PC-9 (cell line): ENCODE measurements around the gene RAB5B. TPM values are rescaled to one million over a fixed set of nuclear protein-coding genes. Genes with fewer than 3 reads are reported as not detected.

Experiments used
- BruUV-seq: library from RNA; stranded (reverse); fragments of 400-500 nt; replicated peaks from 2 replicates; lab custom pipeline; 2021; lab: Mats Ljungman, UMichigan
- CTCF ChIA-PET: fragments of 300-600 bp; sonication (Branson Sonifier 250); formaldehyde crosslinking; loops from one replicate; lab custom pipeline; 2022; ENCODE audit warnings: antibody characterized with exemption; lab: Charles Lee
- POLR2A ChIA-PET: fragments of 300-600 bp; sonication (Branson Sonifier 250); formaldehyde crosslinking; loops from one replicate; lab custom pipeline; 2022; ENCODE audit warnings: antibody characterized with exemption; ENCODE audit not compliant: unreplicated experiment; lab: Charles Lee
- DNase-seq, 2 experiments: peaks; one replicate each; pipeline versions ENCODE4 v3.0.0 to v3.0.0-alpha.2; 2015 to 2022; ENCODE audit warnings: mixed read lengths in 1 of 2
- H2AFZ ChIP-seq: fragments of 200-600 bp; sonication (generic); 2 replicates; pipeline ENCODE4 v1.8.1; 2017; ENCODE audit warnings: antibody characterized with exemption
- H3F3A ChIP-seq: fragments of 200-600 bp; sonication (generic); 2 replicates; pipeline ENCODE4 v1.8.1; 2017; ENCODE audit warnings: antibody characterized with exemption, mild to moderate bottlenecking, low read depth; ENCODE audit not compliant: insufficient read depth
- H3K27ac ChIP-seq: fragments of 200-600 bp; sonication (generic); 2 replicates; pipeline ENCODE4 v1.6.1; 2016; ENCODE audit warnings: mixed run types
- H3K27me3 ChIP-seq: fragments of 200-600 bp; sonication (generic); 2 replicates; pipeline ENCODE4 v1.6.1; 2016; ENCODE audit warnings: low read depth, mixed run types; ENCODE audit not compliant: insufficient read depth
- H3K36me3 ChIP-seq: fragments of 200-600 bp; sonication (generic); 2 replicates; pipeline ENCODE4 v1.6.1; 2016; ENCODE audit warnings: low read depth, mixed run types
- H3K4me1 ChIP-seq: fragments of 200-600 bp; sonication (generic); replicated peaks from 2 replicates; pipeline ENCODE4 v1.6.1; 2016; ENCODE audit warnings: mixed run types; ENCODE audit not compliant: insufficient read depth
- H3K4me2 ChIP-seq: fragments of 200-600 bp; sonication (generic); 2 replicates; pipeline ENCODE4 v1.6.1; 2017; ENCODE audit warnings: mixed run types
- H3K4me3 ChIP-seq: fragments of 200-600 bp; sonication (generic); 2 replicates; pipeline ENCODE4 v1.6.1; 2016; ENCODE audit warnings: mixed run types
- H3K79me2 ChIP-seq: fragments of 200-600 bp; sonication (generic); 2 replicates; pipeline ENCODE4 v1.6.1; 2017; ENCODE audit warnings: low read depth, mixed run types
- H3K9me2 ChIP-seq: fragments of 200-600 bp; sonication (generic); 2 replicates; pipeline ENCODE4 v1.8.1; 2017; ENCODE audit warnings: mild to moderate bottlenecking; ENCODE audit not compliant: insufficient read depth
- H3K9me3 ChIP-seq: fragments of 200-600 bp; sonication (generic); 2 replicates; pipeline ENCODE4 v1.8.1; 2016; ENCODE audit warnings: low read depth; ENCODE audit not compliant: insufficient read depth
- H4K20me1 ChIP-seq: fragments of 200-600 bp; sonication (generic); 2 replicates; pipeline ENCODE4 v1.8.1; 2017; ENCODE audit not compliant: insufficient read depth
- EZH2 ChIP-seq: fragments of 200-600 bp; sonication (generic); IDR thresholded peaks from 2 replicates; pipeline ENCODE4 v1.8.0; 2017; ENCODE audit warnings: antibody characterized with exemption, low read depth
- intact Hi-C: fragments of 100-400 bp; cut with micrococcal nuclease; formaldehyde crosslinking; loops from one replicate; pipeline ENCODE4 v1.10.0; 2022; ENCODE audit not compliant: unreplicated experiment
- total RNA-seq: library from RNA; stranded (reverse); gene quantifications from 2 replicates; pipeline ENCODE4 v1.2.3, GENCODE V29; 2021
- TF ChIP-seq, protein P1 (sequence below): fragments of 200-600 bp; sonication (generic); conservative IDR thresholded peaks from 2 replicates; pipeline ENCODE4 v1.6.1; 2017; ENCODE audit warnings: mixed run types, antibody characterized with exemption, mild to moderate bottlenecking, moderate library complexity

RAB5B gene
- total RNA-seq, 1 experiment from 2014 or later = 122 TPM

GRCh38 chr12:55925870-55926737 lies 47.8 kb upstream of the RAB5B start:
- peaks cover 34% of the 10 kb centered on the region for H3K4me1 ChIP-seq
- H3K36me3 ChIP-seq = peaks cover 12% of the 10 kb centered on the region; the same call in 1 of the 2 replicates
- DNase-seq = no peak
- ChIA-PET CTCF (interaction anchor here (0.6 to 1.7 kb wide), 6 partner anchors 49 to 704 kb away, joined by 3 to 8 read pairs (median 4); partner anchors contain the start of genes BAZ2A, DNAJC14, ORMDL2 and SARNP), POLR2A (interaction anchor here (0.6 to 1.1 kb wide), 2 partner anchors 78 kb away, joined by 4 to 5 read pairs; no protein-coding TSS in a partner anchor)
- TSS peak; percentile 31 for BruUV-seq
- peaks cover 72% of the 10 kb centered on the region for H3F3A ChIP-seq
- peak overlapping the region; percentile 92 for H2AFZ ChIP-seq
- H3K4me3 ChIP-seq = peak overlapping the region; percentile 100
- peak overlapping the region; percentile 83 for H3K27ac ChIP-seq
- H3K9me3 ChIP-seq = no peaks in the 10 kb centered on the region
- TF ChIP-seq, protein P1, sequence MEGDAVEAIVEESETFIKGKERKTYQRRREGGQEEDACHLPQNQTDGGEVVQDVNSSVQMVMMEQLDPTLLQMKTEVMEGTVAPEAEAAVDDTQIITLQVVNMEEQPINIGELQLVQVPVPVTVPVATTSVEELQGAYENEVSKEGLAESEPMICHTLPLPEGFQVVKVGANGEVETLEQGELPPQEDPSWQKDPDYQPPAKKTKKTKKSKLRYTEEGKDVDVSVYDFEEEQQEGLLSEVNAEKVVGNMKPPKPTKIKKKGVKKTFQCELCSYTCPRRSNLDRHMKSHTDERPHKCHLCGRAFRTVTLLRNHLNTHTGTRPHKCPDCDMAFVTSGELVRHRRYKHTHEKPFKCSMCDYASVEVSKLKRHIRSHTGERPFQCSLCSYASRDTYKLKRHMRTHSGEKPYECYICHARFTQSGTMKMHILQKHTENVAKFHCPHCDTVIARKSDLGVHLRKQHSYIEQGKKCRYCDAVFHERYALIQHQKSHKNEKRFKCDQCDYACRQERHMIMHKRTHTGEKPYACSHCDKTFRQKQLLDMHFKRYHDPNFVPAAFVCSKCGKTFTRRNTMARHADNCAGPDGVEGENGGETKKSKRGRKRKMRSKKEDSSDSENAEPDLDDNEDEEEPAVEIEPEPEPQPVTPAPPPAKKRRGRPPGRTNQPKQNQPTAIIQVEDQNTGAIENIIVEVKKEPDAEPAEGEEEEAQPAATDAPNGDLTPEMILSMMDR = no peak
- no peak for TF ChIP-seq EZH2
- H3K9me2 ChIP-seq = no peaks in the 10 kb centered on the region
- intact Hi-C loops = loop anchor here (2.0 to 5.0 kb wide), 2 partner anchors 109 to 115 kb away; partner anchors contain the start of genes ORMDL2, RPS26 and SARNP
- no peaks in the 10 kb centered on the region for H3K27me3 ChIP-seq
- H4K20me1 ChIP-seq = peaks cover 4% of the 10 kb centered on the region; the same call in 1 of the 2 replicates
- H3K79me2 ChIP-seq = peaks cover 67% of the 10 kb centered on the region
- H3K4me2 ChIP-seq = peak overlapping the region; percentile 98

DNA sequence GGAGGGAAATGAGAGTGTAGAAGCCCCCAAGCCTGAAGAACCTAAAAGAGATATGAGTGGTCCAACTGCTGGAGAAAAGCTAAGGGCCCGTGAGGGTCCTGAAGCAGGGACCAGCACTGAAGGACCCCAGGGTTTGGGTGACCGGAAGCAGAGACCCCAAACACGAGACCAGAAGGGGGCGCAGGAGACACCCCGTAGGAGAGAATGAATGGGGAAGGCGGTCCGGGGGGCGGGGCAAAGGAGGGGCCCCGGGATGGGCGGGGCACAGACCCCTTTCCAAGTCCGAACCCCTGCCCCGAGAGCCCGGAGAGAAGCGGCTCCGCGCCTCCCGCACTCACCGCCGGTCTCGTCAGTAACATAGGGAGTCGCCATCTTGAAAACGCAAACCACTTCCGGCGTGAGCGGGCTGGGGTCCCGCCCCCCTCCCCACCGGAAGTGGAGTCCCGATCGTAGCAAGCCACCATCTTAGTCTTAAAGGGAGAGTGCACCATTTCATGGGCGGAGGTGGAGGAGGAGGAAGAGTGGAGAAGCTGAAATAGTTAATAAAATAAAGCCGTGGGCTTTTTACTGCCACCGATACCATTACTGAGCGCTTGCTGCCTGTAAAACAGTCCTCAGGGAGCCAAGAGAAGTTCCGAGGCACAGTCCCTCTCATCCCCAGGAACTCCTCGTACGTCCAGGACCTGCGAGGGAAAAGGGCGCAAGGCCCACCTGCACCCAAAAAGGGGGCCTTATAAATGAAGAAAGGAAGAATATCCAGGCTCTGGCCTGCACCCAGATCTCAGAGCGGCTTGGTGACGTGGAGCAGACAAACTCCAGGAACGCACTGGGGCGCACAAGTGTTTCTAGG lies 46.9 kb upstream of the RAB5B start:
- intact Hi-C loops = loop anchor here (1.0 to 5.0 kb wide), 3 partner anchors 98 to 114 kb away; partner anchors contain the start of genes DNAJC14, ORMDL2, RPS26 and SARNP
- peaks cover 39% of the 10 kb centered on the region for H3K4me1 ChIP-seq
- H3K27ac ChIP-seq = peak overlapping the region; percentile 83
- peak overlapping the region; percentile 100 for H3K4me3 ChIP-seq
- no peaks in the 10 kb centered on the region for H3K27me3 ChIP-seq
- H3K9me2 ChIP-seq = no peaks in the 10 kb centered on the region
- DNase-seq = peak; percentile 82 to 85
- peaks cover 12% of the 10 kb centered on the region; the same call in 1 of the 2 replicates for H3K36me3 ChIP-seq
- no TSS peak for BruUV-seq
- ChIA-PET CTCF (interaction anchor here (0.6 to 1.7 kb wide), 10 partner anchors 12 to 1152 kb away, joined by 3 to 30 read pairs (median 8); partner anchors contain the start of genes BLOC1S1, DNAJC14, NEMP1 and ORMDL2), POLR2A (interaction anchor here (0.6 to 0.9 kb wide), 3 partner anchors 58 to 97 kb away, joined by 4 to 7 read pairs (median 5); partner anchors contain the start of gene SUOX)
- peak overlapping the region; percentile 98 for H3K4me2 ChIP-seq
- no peak for TF ChIP-seq EZH2
- TF ChIP-seq, protein P1 = peak; percentile 86
- no peaks in the 10 kb centered on the region for H3K9me3 ChIP-seq
- peaks cover 62% of the 10 kb centered on the region for H3K79me2 ChIP-seq
- H3F3A ChIP-seq = peaks cover 70% of the 10 kb centered on the region
- 0 out of 2 replicates have a peak, but pooled peaks cover 3% of the 10 kb centered on the region for H4K20me1 ChIP-seq
- peak overlapping the region; percentile 92 for H2AFZ ChIP-seq
